Measurements from ENCODE around the gene RGL1. TPM values are rescaled to one million over a fixed set of nuclear protein-coding genes. Genes with fewer than 3 reads are reported as not detected.
"Not testable (repeated sequence)": the region's sequence is repeated elsewhere in the genome, so short reads cannot be mapped to it uniquely, and the experiment has no call there.

Gene RGL1
- total RNA-seq: 2.2 TPM in 2 replicates

DNA sequence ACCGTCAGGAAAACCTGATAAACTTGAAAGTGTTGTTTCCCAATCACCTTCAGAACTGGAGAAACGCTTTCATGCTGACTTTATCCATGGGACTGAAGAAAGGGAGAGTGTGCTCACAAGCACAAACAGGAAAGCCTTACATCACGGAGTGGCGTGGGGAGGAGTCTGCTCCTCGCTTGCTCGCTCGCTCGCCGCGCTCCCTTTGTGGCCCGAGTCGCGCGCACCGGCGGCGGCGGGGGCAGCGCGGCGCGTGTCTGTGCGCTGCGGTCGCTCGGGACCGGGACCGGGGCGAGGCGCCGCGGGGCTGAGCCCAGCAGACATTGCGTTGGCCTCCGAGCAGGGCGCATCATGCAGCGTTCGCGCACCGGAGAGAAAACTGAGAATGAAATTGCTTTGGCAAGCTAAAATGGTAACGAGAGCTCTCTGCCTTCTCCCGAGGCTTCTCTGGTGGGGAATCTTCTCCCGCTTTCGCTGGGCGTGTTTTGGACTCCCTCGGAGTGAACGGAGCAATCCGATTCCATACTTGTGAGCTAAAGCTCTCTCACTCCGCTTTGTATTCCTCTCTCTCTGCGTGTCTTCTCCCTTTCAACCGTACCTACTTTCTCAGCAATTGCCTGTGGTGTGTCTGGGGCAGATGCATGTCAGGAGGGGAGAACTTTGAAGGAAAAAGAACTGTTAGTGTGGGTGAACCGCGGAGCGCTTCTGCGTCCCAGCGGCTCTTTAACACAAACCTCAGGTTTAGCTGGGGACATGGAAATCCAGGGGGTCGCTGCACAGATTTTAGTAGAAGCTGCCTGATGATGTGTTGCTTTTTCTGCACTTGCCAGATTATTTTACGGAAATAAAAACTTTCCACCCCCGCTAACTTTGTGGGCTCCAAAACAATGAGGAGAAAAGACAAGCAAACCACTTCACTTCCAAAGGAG is at the start of gene RGL1:
RGL1 (plus strand) TSS at position 205 of the 926 bp plus-strand sequence; CDS start at position 383, 178 bp downstream.
- H3K27me3 Mint-ChIP-seq (ENCODE audit: low read depth): peaks cover 15% of the 10 kb centered on the region
- H3K36me3 Mint-ChIP-seq (ENCODE audit: low read depth): peaks cover 6% of the 10 kb centered on the region
- H3K9me3 Mint-ChIP-seq: peaks cover 27% of the 10 kb centered on the region
- intact Hi-C loops (cut with micrococcal nuclease): loop anchor here (2.0 to 5.0 kb wide), 2 partner anchors 38 to 107 kb away; no protein-coding TSS in a partner anchor
- H3K4me1 Mint-ChIP-seq (ENCODE audit: low read depth): peaks cover 17% of the 10 kb centered on the region
- peak within 1 kb of the TSS; percentile 83 for H3K4me3 Mint-ChIP-seq (ENCODE audit: low read depth)
- H3K27ac Mint-ChIP-seq: no peak within 1 kb of the TSS
- peak; percentile 27 for DNase-seq (ENCODE audit: low spot score)

DNA sequence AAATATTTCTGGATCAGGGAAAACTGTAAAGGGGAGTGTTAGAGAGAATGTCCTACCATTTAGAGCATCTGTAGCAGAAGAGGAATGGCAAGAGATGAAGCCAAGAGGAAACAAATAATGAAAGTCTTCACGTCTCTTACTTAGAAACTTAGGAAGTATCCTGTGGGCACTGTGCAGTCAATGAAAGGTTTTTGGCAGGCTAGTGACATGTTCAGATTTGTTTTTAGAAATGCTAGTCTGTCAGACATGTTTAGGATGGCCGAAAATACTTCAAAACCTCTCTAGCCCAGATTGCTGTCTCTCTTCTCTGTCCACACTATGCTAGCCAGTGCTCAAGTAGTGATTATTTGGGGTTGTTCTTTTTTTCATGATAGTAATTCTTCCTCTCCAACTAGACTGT is 48.6 kb upstream of the RGL1 start:
- DNase-seq (ENCODE audit: low spot score): no peak
- Mint-ChIP-seq H3K9me3 (peaks cover 8% of the 10 kb centered on the region), H3K27me3 (ENCODE audit: low read depth) (no peaks in the 10 kb centered on the region), H3K36me3 (ENCODE audit: low read depth) (peaks cover 3% of the 10 kb centered on the region), H3K27ac (no peak overlapping the region), H3K4me3 (ENCODE audit: low read depth) (no peak overlapping the region), H3K4me1 (ENCODE audit: low read depth) (no peaks in the 10 kb centered on the region)
- intact Hi-C loops (cut with micrococcal nuclease): no loop called here

DNA sequence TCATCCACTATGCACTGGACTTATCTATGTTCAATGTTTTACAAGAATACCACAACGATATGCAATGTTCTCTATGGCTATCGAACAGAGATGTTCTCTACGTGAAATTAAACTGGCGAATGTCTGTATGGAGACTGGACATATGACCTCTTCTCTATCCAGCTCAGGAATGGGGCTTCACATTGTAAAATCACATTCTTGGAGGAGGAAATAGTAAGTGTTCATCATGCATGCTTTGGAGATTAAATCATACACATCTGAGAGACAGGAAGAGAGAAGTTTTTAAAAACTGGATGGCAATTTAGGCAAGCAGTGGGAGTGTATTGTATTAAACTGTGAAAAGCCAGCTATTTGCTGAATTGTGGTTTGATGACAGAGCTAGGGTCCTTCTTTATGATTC is 47.9 kb upstream of the RGL1 start:
- H3K27ac Mint-ChIP-seq: no peak overlapping the region
- peaks cover 3% of the 10 kb centered on the region for H3K36me3 Mint-ChIP-seq (ENCODE audit: low read depth)
- H3K4me1 Mint-ChIP-seq (ENCODE audit: low read depth): no peaks in the 10 kb centered on the region
- no peak for DNase-seq (ENCODE audit: low spot score)
- H3K27me3 Mint-ChIP-seq (ENCODE audit: low read depth): no peaks in the 10 kb centered on the region
- peaks cover 8% of the 10 kb centered on the region for H3K9me3 Mint-ChIP-seq
- no peak overlapping the region for H3K4me3 Mint-ChIP-seq (ENCODE audit: low read depth)
- intact Hi-C loops (cut with micrococcal nuclease): no loop called here

DNA sequence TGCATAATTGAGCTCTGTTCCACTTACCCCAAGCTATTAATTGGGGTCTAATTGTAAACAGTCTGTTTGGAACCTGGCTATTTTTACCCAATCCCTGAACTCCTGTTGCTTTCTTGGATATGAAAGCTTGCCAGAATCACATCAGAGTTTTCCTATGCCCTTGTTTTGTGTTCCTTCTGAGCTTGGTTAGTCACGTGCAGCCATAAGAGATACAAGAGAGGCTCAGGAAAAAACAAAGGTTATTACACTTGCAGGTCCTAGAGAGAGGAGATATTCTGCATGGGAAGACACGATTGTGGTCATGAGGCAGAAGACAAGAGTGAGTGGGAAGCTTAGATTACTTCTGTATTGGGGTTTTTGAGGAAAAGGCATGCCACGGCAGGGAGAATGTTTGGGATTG is 46.0 kb upstream of the RGL1 start:
- H3K36me3 Mint-ChIP-seq (ENCODE audit: low read depth): no peaks in the 10 kb centered on the region
- no peaks in the 10 kb centered on the region for H3K27me3 Mint-ChIP-seq (ENCODE audit: low read depth)
- intact Hi-C loops (cut with micrococcal nuclease): no loop called here
- H3K4me1 Mint-ChIP-seq (ENCODE audit: low read depth): no peaks in the 10 kb centered on the region
- no peak for DNase-seq (ENCODE audit: low spot score)
- no peak overlapping the region for H3K27ac Mint-ChIP-seq
- H3K4me3 Mint-ChIP-seq (ENCODE audit: low read depth): no peak overlapping the region
- H3K9me3 Mint-ChIP-seq: peaks cover 11% of the 10 kb centered on the region

DNA sequence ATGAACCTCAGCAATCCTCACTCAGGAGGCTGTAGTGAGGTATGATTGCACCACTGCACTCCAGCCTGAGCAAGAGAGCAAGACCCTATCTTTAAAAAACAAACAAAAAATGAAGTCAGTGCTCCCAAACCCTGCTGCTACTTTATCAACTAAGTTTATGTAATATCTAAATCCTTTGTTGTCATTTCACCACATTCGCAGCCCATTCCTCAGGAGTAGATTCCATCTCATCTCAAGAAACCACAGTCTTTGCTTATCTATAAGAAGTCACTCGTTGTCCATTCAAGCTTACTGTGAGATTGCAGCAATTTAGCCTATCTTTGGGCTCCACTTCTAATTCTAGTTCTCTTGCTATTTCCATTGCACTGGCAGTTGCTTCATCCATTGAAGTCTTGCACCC is 44.3 kb upstream of the RGL1 start:
- no peaks in the 10 kb centered on the region for H3K27me3 Mint-ChIP-seq (ENCODE audit: low read depth)

DNA sequence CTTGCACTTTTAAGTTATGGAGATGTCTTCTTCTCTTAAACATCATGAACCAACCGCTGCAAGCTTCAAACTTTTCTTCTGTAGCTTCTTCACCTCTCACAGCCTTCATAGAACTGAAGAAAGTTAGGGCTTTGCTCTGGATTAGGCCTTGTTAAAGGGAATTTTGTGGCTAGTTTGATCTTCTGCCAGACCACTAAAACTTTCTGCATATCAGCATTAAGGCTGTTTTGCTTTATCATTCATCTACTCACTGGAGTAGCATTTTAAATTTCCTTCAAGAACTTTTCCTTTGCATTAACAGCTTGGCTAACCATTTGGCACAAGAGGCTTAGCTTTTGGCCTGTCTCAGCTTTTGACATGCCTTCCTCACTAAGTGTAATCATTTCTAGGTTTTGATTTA is 43.0 kb upstream of the RGL1 start:
- H3K27ac Mint-ChIP-seq: no peak overlapping the region
- peaks cover 3% of the 10 kb centered on the region for H3K36me3 Mint-ChIP-seq (ENCODE audit: low read depth)
- no peak overlapping the region for H3K4me3 Mint-ChIP-seq (ENCODE audit: low read depth)
- no peak for DNase-seq (ENCODE audit: low spot score)
- intact Hi-C loops (cut with micrococcal nuclease): no loop called here
- H3K9me3 Mint-ChIP-seq: peaks cover 28% of the 10 kb centered on the region
- no peaks in the 10 kb centered on the region for H3K27me3 Mint-ChIP-seq (ENCODE audit: low read depth)
- H3K4me1 Mint-ChIP-seq (ENCODE audit: low read depth): no peaks in the 10 kb centered on the region

More for the DNA sequence above, 44.3 kb upstream of the RGL1 start:
- Mint-ChIP-seq H3K9me3 (peaks cover 28% of the 10 kb centered on the region), H3K4me3 (ENCODE audit: low read depth) (no peak overlapping the region), H3K36me3 (ENCODE audit: low read depth) (peaks cover 3% of the 10 kb centered on the region), H3K27ac (no peak overlapping the region), H3K4me1 (ENCODE audit: low read depth) (no peaks in the 10 kb centered on the region)
- intact Hi-C loops (cut with micrococcal nuclease): no loop called here
- DNase-seq (ENCODE audit: low spot score): no peak

DNA sequence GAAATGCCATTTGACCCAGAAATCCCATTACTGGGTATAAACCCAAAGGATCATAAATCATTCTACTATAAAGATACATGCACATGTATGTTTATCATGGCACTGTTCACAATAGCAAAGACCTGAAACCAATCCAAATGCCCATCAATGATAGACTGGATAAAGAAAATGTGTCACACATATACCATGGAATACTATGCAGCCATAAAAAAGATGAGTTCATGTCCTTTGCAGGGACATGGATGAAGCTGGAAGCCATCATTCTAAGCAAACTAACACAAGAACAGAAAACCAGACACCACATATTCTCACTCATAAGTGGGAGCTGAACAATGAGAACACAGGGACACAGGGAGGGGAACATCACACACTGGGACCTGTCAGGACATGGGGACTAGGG is 42.1 kb upstream of the RGL1 start:
- H3K36me3 Mint-ChIP-seq (ENCODE audit: low read depth); DNase-seq (ENCODE audit: low spot score); H3K4me3 Mint-ChIP-seq (ENCODE audit: low read depth); H3K27ac Mint-ChIP-seq; H3K4me1 Mint-ChIP-seq (ENCODE audit: low read depth); intact Hi-C loops (cut with micrococcal nuclease); H3K27me3 Mint-ChIP-seq (ENCODE audit: low read depth): not testable (repeated sequence)
- peaks cover 28% of the 10 kb centered on the region for H3K9me3 Mint-ChIP-seq

DNA sequence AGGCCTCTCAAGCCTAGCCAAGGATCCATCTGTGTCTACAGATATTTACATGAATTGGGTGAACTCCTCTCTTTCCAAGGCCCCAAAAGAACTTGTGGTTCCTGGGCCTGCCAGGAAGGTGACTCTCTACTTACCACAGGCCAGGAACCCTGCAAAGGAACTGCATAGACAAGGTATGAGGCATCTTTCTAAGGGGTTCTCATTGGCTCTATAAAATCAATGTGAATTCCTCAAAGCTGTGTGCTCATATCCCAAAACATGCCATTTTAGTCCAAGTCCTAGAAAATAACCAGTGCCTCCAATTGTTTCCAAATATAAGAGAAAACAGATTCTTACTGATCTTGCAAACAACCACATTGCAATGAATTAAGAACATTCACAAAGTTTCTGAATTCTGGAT is 39.9 kb upstream of the RGL1 start:
- peaks cover 3% of the 10 kb centered on the region for H3K36me3 Mint-ChIP-seq (ENCODE audit: low read depth)
- no peak overlapping the region for H3K27ac Mint-ChIP-seq
- no peaks in the 10 kb centered on the region for H3K4me1 Mint-ChIP-seq (ENCODE audit: low read depth)
- no peak overlapping the region for H3K4me3 Mint-ChIP-seq (ENCODE audit: low read depth)
- no peaks in the 10 kb centered on the region for H3K27me3 Mint-ChIP-seq (ENCODE audit: low read depth)
- DNase-seq (ENCODE audit: low spot score): no peak
- H3K9me3 Mint-ChIP-seq: peaks cover 34% of the 10 kb centered on the region
- intact Hi-C loops (cut with micrococcal nuclease): no loop called here

DNA sequence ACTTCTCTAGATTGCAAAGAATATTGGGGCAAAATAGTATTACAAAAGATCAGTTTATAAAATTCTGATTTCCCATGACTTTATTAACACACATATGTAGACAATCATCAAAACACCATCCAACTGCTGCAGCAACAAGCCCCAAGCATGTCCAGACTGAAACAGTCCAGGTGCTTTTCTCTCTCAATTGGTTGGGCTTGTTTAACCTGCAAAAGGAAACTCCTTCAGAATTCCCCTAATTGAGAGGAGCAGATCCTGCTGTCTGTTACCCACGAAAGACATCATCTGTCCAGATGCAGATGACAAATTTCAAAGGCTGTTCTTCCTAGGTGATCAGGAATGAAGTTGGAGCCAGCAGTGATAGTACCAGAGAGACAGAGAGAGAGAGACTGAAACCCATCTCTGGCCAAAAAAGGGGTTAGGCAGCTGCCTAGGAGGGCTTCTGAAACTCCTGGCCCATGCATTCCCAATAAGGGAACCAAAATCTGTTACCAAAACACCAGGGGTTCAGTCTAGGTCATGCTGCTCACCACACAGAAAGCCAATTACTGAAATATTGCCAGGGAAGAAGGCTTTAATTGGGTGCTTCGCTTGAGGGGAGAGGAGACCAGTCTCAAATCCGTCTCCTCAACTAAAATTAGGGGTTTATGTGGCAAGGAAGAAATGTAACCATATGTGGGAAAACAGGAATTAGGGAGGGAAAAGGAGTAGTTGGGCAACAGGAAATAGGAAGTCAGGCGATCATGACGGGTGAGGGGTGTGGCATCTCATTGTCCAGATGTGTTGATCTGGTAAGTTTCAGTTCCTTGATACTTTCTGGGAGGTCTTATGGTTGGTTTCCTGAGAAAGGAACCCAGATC is 34.7 kb upstream of the RGL1 start:
- no peak for DNase-seq (ENCODE audit: low spot score)
- Mint-ChIP-seq H3K4me3 (ENCODE audit: low read depth) (no peak overlapping the region), H3K4me1 (ENCODE audit: low read depth) (no peaks in the 10 kb centered on the region), H3K27me3 (ENCODE audit: low read depth) (no peaks in the 10 kb centered on the region), H3K36me3 (ENCODE audit: low read depth) (peaks cover 6% of the 10 kb centered on the region), H3K27ac (no peak overlapping the region), H3K9me3 (peaks cover 44% of the 10 kb centered on the region)
- intact Hi-C loops (cut with micrococcal nuclease): no loop called here

DNA sequence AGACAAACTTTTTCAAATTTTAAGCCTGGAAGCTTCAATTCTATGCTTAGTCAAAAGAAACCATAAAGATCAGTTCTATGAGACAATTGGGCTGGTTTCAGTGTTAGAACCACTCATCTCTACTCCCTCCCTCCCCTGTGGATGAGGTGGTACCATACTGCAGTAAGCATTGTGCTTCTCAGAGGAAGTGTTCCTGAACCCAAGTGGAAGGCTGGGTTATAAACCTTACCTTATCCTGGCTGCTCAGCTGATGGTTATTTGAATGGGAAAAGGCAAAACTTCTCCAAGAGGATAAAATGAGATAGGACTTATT is 34.1 kb upstream of the RGL1 start:
- H3K9me3 Mint-ChIP-seq: peaks cover 44% of the 10 kb centered on the region
- H3K4me3 Mint-ChIP-seq (ENCODE audit: low read depth): no peak overlapping the region
- H3K36me3 Mint-ChIP-seq (ENCODE audit: low read depth): peaks cover 5% of the 10 kb centered on the region
- H3K27me3 Mint-ChIP-seq (ENCODE audit: low read depth): no peaks in the 10 kb centered on the region
- intact Hi-C loops (cut with micrococcal nuclease): no loop called here
- H3K27ac Mint-ChIP-seq: no peak overlapping the region
- H3K4me1 Mint-ChIP-seq (ENCODE audit: low read depth): no peaks in the 10 kb centered on the region
- DNase-seq (ENCODE audit: low spot score): no peak

DNA sequence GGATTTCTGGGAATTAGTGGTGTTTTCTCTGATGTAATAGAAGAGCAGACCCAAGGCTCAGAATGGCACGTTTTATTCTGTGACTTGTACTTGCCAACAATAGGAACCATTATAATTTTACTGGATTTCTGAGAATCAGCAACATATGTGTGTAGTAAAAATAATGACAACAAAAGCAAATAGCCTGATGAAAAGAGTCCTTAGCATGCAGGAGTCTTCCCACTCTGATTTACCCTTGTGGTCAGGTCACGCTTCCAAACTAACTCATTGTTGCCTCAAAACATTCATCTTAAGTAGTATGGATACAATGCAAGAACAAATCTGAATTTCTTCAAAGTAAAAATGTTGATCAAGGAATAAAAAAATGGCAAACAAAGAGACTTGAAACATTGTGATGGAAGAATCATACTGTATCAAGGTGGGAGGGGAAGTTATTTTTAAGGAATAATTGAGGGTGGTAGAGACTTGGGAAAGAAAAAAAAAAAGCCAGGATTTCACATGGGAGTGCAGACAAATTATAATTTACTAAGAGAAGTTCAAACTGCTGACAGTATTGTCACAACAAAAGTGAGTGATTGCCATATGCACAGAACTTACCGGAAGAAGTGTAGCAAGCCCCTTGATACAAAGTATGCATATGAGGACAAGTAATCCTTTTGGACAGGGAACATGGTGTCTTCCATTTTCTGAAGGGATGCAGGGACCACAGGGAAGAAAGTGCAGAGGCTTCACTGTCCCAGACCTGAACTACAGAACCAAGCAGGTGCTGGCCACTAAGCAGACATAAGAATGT is 31.2 kb upstream of the RGL1 start:
- no peak overlapping the region for H3K27ac Mint-ChIP-seq
- H3K9me3 Mint-ChIP-seq: peaks cover 48% of the 10 kb centered on the region
- DNase-seq (ENCODE audit: low spot score): no peak
- H3K27me3 Mint-ChIP-seq (ENCODE audit: low read depth): no peaks in the 10 kb centered on the region
- intact Hi-C loops (cut with micrococcal nuclease): no loop called here
- peaks cover 5% of the 10 kb centered on the region for H3K36me3 Mint-ChIP-seq (ENCODE audit: low read depth)
- no peaks in the 10 kb centered on the region for H3K4me1 Mint-ChIP-seq (ENCODE audit: low read depth)
- H3K4me3 Mint-ChIP-seq (ENCODE audit: low read depth): no peak overlapping the region

DNA sequence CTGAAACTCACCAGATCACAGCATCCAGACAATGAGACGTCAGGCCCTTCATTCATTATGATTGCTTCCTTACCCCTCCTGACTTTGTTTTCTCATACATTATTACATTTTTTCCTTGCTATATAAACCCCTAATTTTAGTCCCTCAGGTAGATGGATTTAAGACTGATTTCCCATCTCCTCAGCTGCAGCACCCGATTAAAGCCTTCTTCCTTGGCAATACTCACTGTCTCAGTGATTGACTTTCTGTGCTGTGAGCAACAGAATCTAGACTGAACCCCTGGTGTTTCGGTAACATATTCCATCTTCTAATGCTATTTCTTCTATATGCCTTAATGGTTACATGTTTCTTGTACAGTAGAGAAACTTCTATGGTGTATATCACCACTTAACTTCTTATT is 30.0 kb upstream of the RGL1 start:
- Mint-ChIP-seq H3K27me3 (ENCODE audit: low read depth) (no peaks in the 10 kb centered on the region), H3K27ac (no peak overlapping the region), H3K4me3 (ENCODE audit: low read depth) (no peak overlapping the region), H3K4me1 (ENCODE audit: low read depth) (no peaks in the 10 kb centered on the region), H3K36me3 (ENCODE audit: low read depth) (peaks cover 5% of the 10 kb centered on the region), H3K9me3 (peaks cover 42% of the 10 kb centered on the region)
- no peak for DNase-seq (ENCODE audit: low spot score)
- intact Hi-C loops (cut with micrococcal nuclease): no loop called here
